Measurements from ENCODE around the gene ABCA6.

ABCA6 gene, protein sequence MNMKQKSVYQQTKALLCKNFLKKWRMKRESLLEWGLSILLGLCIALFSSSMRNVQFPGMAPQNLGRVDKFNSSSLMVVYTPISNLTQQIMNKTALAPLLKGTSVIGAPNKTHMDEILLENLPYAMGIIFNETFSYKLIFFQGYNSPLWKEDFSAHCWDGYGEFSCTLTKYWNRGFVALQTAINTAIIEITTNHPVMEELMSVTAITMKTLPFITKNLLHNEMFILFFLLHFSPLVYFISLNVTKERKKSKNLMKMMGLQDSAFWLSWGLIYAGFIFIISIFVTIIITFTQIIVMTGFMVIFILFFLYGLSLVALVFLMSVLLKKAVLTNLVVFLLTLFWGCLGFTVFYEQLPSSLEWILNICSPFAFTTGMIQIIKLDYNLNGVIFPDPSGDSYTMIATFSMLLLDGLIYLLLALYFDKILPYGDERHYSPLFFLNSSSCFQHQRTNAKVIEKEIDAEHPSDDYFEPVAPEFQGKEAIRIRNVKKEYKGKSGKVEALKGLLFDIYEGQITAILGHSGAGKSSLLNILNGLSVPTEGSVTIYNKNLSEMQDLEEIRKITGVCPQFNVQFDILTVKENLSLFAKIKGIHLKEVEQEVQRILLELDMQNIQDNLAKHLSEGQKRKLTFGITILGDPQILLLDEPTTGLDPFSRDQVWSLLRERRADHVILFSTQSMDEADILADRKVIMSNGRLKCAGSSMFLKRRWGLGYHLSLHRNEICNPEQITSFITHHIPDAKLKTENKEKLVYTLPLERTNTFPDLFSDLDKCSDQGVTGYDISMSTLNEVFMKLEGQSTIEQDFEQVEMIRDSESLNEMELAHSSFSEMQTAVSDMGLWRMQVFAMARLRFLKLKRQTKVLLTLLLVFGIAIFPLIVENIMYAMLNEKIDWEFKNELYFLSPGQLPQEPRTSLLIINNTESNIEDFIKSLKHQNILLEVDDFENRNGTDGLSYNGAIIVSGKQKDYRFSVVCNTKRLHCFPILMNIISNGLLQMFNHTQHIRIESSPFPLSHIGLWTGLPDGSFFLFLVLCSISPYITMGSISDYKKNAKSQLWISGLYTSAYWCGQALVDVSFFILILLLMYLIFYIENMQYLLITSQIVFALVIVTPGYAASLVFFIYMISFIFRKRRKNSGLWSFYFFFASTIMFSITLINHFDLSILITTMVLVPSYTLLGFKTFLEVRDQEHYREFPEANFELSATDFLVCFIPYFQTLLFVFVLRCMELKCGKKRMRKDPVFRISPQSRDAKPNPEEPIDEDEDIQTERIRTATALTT (N-terminal part only)

DNA sequence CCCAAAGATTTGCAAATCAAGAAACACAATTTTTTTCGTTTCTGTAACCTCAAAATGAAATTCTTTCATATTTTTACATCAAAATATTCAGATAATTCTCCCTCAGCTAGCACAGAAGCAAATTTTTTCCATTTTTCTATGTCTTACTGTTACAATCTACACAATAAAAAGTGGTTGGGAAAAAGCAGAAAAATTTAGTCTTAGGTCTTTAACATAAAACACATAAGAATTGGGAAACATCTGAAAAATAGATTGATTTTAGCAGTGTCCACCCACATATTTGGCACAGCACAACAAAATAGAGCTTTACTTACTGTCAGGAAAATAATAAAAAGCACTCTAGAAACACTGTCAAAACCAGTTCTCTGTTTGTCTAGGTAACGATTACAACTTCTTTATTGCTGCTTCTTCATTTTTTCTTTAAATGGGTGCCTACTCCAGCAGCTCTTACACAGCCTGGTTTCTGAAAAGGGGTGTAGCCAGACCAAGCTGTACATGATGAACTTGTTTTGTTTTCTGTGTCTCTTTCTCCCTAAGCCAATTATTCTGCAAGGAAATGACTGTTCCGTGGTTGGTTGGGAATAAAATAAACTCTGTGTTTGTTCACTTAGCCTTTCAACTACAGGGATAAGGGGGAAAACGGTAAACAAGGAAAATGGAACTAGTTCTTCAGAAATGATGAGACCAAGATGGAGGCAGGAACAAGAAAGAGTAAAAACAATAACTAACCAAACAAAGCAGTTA lies at the start of gene ABCA6:
Gene ABCA6, minus strand, starts transcription at position 465 of the 744 bp plus-strand sequence. CDS start 1,192 bp downstream, outside the sequence.
- no peak within 1 kb of the TSS for H3K4me3 ChIP-seq (ENCODE audit: low read depth, low read length)
- TF ChIP-seq, protein P1, sequence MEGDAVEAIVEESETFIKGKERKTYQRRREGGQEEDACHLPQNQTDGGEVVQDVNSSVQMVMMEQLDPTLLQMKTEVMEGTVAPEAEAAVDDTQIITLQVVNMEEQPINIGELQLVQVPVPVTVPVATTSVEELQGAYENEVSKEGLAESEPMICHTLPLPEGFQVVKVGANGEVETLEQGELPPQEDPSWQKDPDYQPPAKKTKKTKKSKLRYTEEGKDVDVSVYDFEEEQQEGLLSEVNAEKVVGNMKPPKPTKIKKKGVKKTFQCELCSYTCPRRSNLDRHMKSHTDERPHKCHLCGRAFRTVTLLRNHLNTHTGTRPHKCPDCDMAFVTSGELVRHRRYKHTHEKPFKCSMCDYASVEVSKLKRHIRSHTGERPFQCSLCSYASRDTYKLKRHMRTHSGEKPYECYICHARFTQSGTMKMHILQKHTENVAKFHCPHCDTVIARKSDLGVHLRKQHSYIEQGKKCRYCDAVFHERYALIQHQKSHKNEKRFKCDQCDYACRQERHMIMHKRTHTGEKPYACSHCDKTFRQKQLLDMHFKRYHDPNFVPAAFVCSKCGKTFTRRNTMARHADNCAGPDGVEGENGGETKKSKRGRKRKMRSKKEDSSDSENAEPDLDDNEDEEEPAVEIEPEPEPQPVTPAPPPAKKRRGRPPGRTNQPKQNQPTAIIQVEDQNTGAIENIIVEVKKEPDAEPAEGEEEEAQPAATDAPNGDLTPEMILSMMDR (IDR thresholded peaks at IDR 0.05; ENCODE audit: low read depth, low read length) = no peak

DNA sequence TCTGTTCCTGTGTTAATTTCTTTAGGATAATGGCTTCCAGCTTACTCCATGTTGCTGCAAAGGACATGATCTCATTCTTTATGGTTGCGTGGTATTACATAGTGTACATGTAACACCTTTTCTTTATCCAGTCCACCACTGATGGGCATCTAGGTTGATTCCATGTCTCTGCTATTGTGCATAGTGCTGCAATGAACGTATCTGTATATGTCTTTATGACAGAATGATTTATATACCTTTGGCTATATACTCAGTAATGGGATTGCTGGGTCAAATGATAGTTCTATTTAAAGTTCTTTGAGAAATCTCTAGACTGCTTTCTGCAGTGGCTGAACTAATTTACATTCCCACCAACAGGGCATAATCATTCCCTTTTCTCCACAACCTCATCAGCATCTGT lies 47.1 kb upstream of the ABCA6 start:
- H3K4me3 ChIP-seq (ENCODE audit: low read depth, low read length) = no peak overlapping the region
- TF ChIP-seq, protein P1 (IDR thresholded peaks at IDR 0.05; ENCODE audit: low read depth, low read length) = no peak

DNA sequence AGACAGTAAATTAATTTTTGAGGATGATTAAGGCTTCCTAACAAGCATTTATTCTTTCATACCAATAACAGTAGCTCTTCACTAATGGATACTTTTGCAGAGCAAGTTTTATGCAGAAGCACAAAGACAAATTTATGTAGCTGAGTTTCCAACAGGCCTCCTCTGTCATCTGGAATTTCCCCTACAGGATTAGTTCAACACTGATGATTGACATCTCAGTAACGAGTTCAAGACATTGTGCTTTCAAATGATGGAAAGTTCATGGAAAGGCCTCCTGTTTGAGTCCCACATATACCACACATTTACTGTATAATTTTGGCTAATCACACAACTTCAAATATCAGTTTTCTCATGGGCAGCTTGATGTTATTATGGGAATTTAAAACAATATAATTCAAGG lies 46.4 kb upstream of the ABCA6 start:
- TF ChIP-seq, protein P1 (IDR thresholded peaks at IDR 0.05; ENCODE audit: low read depth, low read length) = no peak
- H3K4me3 ChIP-seq (ENCODE audit: low read depth, low read length) = no peak overlapping the region

DNA sequence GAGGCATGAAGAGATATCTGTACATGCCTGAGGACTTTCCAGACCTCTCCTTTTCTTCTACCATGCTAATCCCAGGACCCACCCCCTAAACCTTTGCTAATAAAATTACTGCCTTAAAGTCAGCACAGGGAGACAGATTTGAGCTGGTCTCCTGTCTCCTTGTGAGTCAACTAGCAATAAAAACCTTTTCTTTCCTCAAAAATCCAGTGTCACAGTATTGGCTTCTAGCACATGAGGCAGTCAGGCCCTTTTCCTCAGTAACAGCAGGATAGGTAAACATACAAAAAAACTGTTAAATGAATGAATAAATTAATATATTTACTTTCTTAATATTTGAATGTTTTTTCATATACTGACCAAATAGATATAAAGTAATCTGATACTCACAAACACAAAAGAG lies 45.6 kb upstream of the ABCA6 start:
- TF ChIP-seq, protein P1 (IDR thresholded peaks at IDR 0.05; ENCODE audit: low read depth, low read length) = no peak
- no peak overlapping the region for H3K4me3 ChIP-seq (ENCODE audit: low read depth, low read length)

DNA sequence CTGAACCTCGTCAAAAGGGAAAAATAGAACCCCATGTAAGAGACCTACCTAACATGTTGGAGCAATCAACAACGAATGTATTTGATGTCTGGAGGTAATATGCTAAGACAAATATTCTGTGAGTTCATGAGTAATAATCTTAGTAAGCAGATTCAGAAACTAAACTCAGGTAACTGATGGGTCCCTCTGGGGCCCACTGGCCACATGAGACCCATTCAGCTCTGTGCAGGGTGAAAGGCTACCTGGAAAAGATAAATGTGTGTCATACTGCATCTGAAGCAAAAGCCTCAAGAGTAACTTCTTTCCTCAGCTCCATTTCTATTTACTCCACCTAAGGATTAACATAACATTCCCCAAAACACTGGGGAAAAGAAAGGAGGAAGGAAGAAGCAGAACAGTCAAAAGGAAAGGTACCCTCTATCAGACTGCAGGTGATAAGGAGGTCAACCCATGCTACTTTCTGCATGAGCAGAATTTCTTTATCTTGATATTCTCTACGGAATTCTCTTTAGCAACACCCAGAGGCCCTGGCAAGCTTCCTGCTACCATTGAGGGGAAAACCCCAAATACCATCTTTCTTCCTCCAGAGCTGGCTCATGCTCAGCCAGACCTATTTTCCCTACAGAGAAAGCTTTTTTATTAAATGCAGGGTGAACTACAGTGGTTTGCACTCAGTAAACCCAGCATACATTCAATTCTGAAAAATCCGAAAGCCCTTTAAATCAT lies 37.7 kb upstream of the ABCA6 start:
- TF ChIP-seq, protein P1 (IDR thresholded peaks at IDR 0.05; ENCODE audit: low read depth, low read length) = no peak
- H3K4me3 ChIP-seq (ENCODE audit: low read depth, low read length) = no peak overlapping the region

DNA sequence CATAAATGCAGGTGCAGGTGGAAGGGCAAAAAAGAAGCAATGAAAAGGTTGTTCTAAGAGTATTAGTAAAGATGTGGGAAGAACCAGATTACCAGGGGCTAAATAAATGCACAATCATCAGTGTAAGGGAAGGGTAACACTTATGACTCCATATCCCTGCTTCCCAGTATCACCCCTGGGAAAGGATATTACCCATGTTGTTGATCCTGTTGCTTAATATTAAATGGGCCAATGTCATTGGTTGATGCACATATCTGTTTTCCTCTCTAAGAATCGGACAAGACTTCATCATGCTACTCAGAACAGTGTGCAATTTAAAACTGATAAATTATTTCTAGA lies 34.7 kb upstream of the ABCA6 start:
- TF ChIP-seq, protein P1 (IDR thresholded peaks at IDR 0.05; ENCODE audit: low read depth, low read length) = no peak
- no peak overlapping the region for H3K4me3 ChIP-seq (ENCODE audit: low read depth, low read length)
